Measurements from ENCODE around the gene SEPHS1. TPM values are rescaled to one million over a fixed set of nuclear protein-coding genes. Genes with fewer than 3 reads are reported as not detected.
"Not testable (repeated sequence)": the region's sequence is repeated elsewhere in the genome, so short reads cannot be mapped to it uniquely, and the experiment has no call there.

The SEPHS1 gene
- total RNA-seq, 1 donor from 2014 or later = 52.9 TPM

DNA sequence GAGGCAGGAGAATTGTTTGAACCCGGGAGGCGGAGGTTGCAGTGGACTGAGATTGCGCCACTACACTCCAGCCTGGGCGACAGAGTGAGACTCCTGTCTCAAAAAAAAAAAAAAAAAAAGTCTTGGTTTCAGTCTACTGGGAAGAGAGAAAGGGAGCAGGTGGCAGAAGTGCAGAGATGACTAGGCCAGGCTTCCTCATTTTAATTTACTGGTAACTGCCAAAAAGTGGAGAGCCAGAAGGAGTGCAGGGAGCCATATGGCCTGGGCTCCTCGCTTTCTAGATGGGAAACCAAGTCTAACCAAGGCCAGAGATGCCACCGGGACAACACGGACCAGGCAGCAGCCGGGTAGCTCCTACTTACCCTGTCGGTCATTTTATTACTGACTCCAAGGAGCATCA, 12.2 kb downstream of the SEPHS1 start:
- peaks cover 20% of the 10 kb centered on the region for H3K36me3 Mint-ChIP-seq (ENCODE audit: low read depth)
- H3K4me3 Mint-ChIP-seq (ENCODE audit: unreplicated experiment) = no peak overlapping the region
- peaks cover 13% of the 10 kb centered on the region for H3K4me1 Mint-ChIP-seq (ENCODE audit: low read depth)
- no peak for DNase-seq (ENCODE audit: low spot score)
- no peak overlapping the region for H3K27ac Mint-ChIP-seq (ENCODE audit: unreplicated experiment)
- no peaks in the 10 kb centered on the region for H3K9me3 Mint-ChIP-seq (ENCODE audit: low read depth)
- TF ChIP-seq, protein P1, sequence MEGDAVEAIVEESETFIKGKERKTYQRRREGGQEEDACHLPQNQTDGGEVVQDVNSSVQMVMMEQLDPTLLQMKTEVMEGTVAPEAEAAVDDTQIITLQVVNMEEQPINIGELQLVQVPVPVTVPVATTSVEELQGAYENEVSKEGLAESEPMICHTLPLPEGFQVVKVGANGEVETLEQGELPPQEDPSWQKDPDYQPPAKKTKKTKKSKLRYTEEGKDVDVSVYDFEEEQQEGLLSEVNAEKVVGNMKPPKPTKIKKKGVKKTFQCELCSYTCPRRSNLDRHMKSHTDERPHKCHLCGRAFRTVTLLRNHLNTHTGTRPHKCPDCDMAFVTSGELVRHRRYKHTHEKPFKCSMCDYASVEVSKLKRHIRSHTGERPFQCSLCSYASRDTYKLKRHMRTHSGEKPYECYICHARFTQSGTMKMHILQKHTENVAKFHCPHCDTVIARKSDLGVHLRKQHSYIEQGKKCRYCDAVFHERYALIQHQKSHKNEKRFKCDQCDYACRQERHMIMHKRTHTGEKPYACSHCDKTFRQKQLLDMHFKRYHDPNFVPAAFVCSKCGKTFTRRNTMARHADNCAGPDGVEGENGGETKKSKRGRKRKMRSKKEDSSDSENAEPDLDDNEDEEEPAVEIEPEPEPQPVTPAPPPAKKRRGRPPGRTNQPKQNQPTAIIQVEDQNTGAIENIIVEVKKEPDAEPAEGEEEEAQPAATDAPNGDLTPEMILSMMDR (IDR thresholded peaks at IDR 0.05) = no peak
- no peaks in the 10 kb centered on the region for H3K27me3 Mint-ChIP-seq (ENCODE audit: low read depth)

DNA sequence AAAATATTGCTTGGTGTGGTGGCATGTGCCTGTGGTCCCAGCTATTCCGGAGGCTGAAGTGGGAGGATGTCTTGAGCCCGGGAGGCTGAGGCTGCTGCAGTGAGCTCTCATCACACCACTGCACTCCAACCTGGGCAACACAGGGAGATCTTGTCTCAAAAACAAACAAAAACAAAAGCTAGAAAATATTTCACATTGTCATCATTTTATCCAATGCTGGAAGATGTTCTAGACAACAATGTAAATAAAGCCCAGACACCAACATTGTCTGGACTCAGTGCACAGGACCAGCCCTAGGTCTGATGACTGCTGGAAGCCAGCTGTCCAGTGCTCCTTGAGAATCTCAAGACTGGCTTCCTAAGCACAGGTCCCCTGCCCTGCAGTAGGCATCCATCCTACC, 13.5 kb downstream of the SEPHS1 start:
- DNase-seq (ENCODE audit: low spot score) = no peak
- no peaks in the 10 kb centered on the region for H3K27me3 Mint-ChIP-seq (ENCODE audit: low read depth)
- peaks cover 13% of the 10 kb centered on the region for H3K4me1 Mint-ChIP-seq (ENCODE audit: low read depth)
- no peak overlapping the region for H3K4me3 Mint-ChIP-seq (ENCODE audit: unreplicated experiment)
- no peak overlapping the region for H3K27ac Mint-ChIP-seq (ENCODE audit: unreplicated experiment)
- peaks cover 21% of the 10 kb centered on the region for H3K36me3 Mint-ChIP-seq (ENCODE audit: low read depth)
- TF ChIP-seq, protein P1 (IDR thresholded peaks at IDR 0.05) = no peak
- no peaks in the 10 kb centered on the region for H3K9me3 Mint-ChIP-seq (ENCODE audit: low read depth)

DNA sequence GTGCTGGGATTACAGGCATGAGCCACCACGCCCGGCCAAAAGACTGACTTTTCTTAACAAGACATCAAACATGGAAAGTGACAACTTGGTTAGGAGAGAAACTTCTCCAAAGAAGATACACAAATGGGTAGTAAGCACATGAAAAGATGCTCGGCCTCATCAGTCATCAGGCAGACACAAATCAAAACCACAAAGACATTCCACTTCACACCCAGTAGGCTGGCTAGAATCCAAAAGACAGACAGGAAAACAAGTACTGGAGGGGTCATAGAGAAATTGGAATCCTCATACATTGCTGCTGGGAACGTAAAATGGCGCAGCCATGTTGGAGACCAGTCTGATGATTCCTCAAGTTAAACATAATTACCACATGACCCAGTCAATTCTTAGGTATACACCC, 16.4 kb downstream of the SEPHS1 start:
- H3K27ac Mint-ChIP-seq (ENCODE audit: unreplicated experiment) = no peak overlapping the region
- TF ChIP-seq, protein P1 (IDR thresholded peaks at IDR 0.05) = no peak
- H3K4me3 Mint-ChIP-seq (ENCODE audit: unreplicated experiment) = no peak overlapping the region
- peaks cover 25% of the 10 kb centered on the region for H3K36me3 Mint-ChIP-seq (ENCODE audit: low read depth)
- H3K9me3 Mint-ChIP-seq (ENCODE audit: low read depth) = no peaks in the 10 kb centered on the region
- H3K27me3 Mint-ChIP-seq (ENCODE audit: low read depth) = no peaks in the 10 kb centered on the region
- peaks cover 17% of the 10 kb centered on the region for H3K4me1 Mint-ChIP-seq (ENCODE audit: low read depth)
- no peak for DNase-seq (ENCODE audit: low spot score)

DNA sequence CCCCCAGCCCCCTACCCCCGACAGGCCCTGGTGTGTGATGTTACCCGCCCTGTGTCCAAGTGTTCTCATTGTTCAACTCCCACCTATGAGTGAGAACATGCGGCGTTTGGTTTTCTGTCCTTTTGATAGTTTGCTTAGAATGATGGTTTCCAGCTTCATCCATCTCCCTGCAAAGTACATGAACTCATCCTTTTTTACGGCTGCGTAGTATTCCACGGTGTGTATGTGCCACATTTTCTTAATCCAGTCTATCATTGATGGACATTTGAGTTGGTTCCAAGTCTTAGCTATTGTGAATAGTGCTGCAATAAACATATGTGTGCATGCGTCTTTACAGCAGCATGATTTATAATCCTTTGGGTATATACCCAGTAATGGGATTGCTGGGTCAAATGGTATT, 17.1 kb downstream of the SEPHS1 start:
- not testable (repeated sequence) for H3K4me3 Mint-ChIP-seq (ENCODE audit: unreplicated experiment); H3K27ac Mint-ChIP-seq (ENCODE audit: unreplicated experiment); H3K9me3 Mint-ChIP-seq (ENCODE audit: low read depth); H3K27me3 Mint-ChIP-seq (ENCODE audit: low read depth); DNase-seq (ENCODE audit: low spot score)
- Mint-ChIP-seq H3K36me3 (ENCODE audit: low read depth) (peaks cover 28% of the 10 kb centered on the region), H3K4me1 (ENCODE audit: low read depth) (peaks cover 17% of the 10 kb centered on the region)

DNA sequence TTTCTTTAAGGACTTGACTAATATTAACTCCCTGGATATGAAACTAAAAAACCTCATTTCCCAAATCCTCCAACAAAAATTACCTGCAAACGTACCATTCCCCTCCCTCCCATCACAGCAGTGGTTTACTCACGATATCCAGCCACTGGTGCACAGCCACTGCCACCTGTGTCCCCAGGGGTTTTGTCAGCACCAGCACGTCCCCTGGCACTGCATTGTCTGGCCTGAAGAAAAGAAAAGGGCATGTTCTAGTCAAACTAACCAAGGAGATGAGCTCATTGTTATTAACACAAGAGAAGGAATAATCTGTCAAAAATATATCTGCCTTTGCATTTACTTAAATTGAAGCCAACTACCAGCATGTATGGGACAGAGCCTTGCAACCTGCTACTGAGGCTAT, 18.5 kb downstream of the SEPHS1 start:
- Mint-ChIP-seq H3K27ac (ENCODE audit: unreplicated experiment) (no peak overlapping the region), H3K4me1 (ENCODE audit: low read depth) (peaks cover 17% of the 10 kb centered on the region), H3K27me3 (ENCODE audit: low read depth) (no peaks in the 10 kb centered on the region), H3K9me3 (ENCODE audit: low read depth) (no peaks in the 10 kb centered on the region), H3K36me3 (ENCODE audit: low read depth) (peaks cover 36% of the 10 kb centered on the region), H3K4me3 (ENCODE audit: unreplicated experiment) (no peak overlapping the region)
- no peak for DNase-seq (ENCODE audit: low spot score)
- TF ChIP-seq, protein P1 (IDR thresholded peaks at IDR 0.05) = no peak

DNA sequence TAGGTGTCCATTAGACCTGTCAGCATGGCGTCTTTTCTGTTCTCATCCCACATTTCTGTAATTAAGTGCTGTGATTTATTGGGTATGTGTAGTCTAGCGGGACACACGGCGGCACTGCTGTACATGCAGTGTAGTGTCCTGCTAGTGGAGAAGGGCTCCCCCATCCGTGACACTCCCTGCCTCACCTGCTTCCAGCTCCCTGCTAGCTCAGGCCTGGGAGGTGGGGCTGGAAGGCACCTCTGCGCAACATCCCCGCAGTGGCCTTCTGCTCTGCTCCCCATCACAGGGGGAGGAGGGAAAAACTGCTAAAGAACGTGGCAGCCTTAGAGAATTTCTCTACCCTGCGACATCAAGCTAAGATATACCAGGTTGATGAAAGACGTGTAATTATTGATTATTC, 19.5 kb downstream of the SEPHS1 start:
- H3K27ac Mint-ChIP-seq (ENCODE audit: unreplicated experiment) = no peak overlapping the region
- no peak for DNase-seq (ENCODE audit: low spot score)
- peaks cover 38% of the 10 kb centered on the region for H3K36me3 Mint-ChIP-seq (ENCODE audit: low read depth)
- H3K4me3 Mint-ChIP-seq (ENCODE audit: unreplicated experiment) = no peak overlapping the region
- TF ChIP-seq, protein P1 (IDR thresholded peaks at IDR 0.05) = no peak
- H3K9me3 Mint-ChIP-seq (ENCODE audit: low read depth) = no peaks in the 10 kb centered on the region
- peaks cover 17% of the 10 kb centered on the region for H3K4me1 Mint-ChIP-seq (ENCODE audit: low read depth)
- no peaks in the 10 kb centered on the region for H3K27me3 Mint-ChIP-seq (ENCODE audit: low read depth)
